GM12878 (cell line): ENCODE measurements around the gene SPINT4.

Experiments
- EGR1 ChIP-seq, 2 experiments: IDR thresholded peaks; 1 replicate in 1 of 2; 2 replicates in 1 of 2; pipeline ENCODE4 v1.6.1; 2011 to 2012; ENCODE audit warnings: low read depth in 2 of 2, low read length in 2 of 2, borderline replicate concordance in 1 of 2, mild to moderate bottlenecking in 1 of 2, moderate library complexity in 1 of 2
- EP300 ChIP-seq, 2 experiments: fragments of 150-350 bp in 1 of 2; IDR thresholded peaks; 2 replicates each; pipeline ENCODE4 v1.6.1; 2011 to 2012; ENCODE audit warnings: low read depth in 2 of 2, low read length in 2 of 2, borderline replicate concordance in 1 of 2, improper control_type of control experiment in 1 of 2, inconsistent platforms in 1 of 2; ENCODE audit not compliant: control insufficient read depth in 1 of 2
- ESRRA ChIP-seq: IDR thresholded peaks from 2 replicates; pipeline ENCODE4 v1.6.1; 2012; ENCODE audit warnings: mild to moderate bottlenecking, low read length, improper control_type of control experiment
- POLR2A ChIP-seq: IDR thresholded peaks from 2 replicates; pipeline ENCODE4 v1.6.1; 2011; ENCODE audit warnings: low read depth, mild to moderate bottlenecking, low read length
- POLR2AphosphoS5 ChIP-seq: IDR thresholded peaks from 2 replicates; pipeline ENCODE4 v1.6.1; 2011; ENCODE audit warnings: mild to moderate bottlenecking, low read length, inconsistent platforms
- RAD51 ChIP-seq: fragments of 450-650 bp; IDR thresholded peaks from 2 replicates; pipeline ENCODE4 v1.6.1; 2016; ENCODE audit warnings: moderate library complexity, mild to moderate bottlenecking, inconsistent platforms
- RCOR1 ChIP-seq: conservative IDR thresholded peaks from 2 replicates; pipeline ENCODE4 v1.6.1; 2012; ENCODE audit warnings: low read depth, low read length, improper control_type of control experiment
- ZZZ3 ChIP-seq: IDR thresholded peaks from 2 replicates; pipeline ENCODE4 v1.6.1; 2011; ENCODE audit warnings: low read depth; ENCODE audit not compliant: control insufficient read depth, insufficient read length
- TF ChIP-seq, protein P1 (sequence below): IDR thresholded peaks from 2 replicates; pipeline ENCODE4 v1.6.1; 2012; ENCODE audit warnings: low read depth, low read length, improper control_type of control experiment
- TF ChIP-seq, protein P2 (sequence below), 3 experiments: IDR thresholded peaks in 2 of 3; conservative IDR thresholded peaks in 1 of 3; 2 replicates each; pipeline ENCODE4 v1.5.1; 2011; ENCODE audit warnings: low read depth in 3 of 3, low read length in 3 of 3, mild to moderate bottlenecking in 3 of 3, control low read depth in 2 of 3, moderate library complexity in 2 of 3, inconsistent platforms in 1 of 3, mixed read lengths in 1 of 3; ENCODE audit not compliant: control insufficient read depth in 2 of 3, insufficient read depth in 1 of 3; ENCODE audit errors: extremely low read depth in 1 of 3
- TF ChIP-seq, protein P3 (sequence below): IDR thresholded peaks from 2 replicates; pipeline ENCODE4 v1.6.1; 2012; ENCODE audit warnings: mild to moderate bottlenecking, low read depth, low read length

DNA sequence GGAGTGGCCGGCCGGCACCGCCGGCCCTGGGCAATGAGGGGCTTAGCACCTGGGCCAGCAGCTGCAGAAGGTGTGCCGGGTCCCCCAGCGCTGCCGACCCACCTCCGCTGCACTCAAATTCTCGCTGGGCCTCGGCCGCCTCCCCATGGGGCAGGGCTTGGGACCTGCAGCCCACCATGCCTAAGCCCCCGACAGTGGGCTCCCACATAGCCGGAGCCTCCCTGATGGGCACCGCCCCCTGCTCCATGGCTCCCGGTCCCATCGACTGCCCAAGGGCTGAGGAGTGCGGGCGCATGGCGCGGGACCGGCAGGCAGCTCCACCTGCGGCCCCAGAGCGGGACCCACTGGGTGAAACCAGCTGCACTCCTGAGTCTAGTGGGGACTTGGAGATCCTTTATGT is 13.8 kb downstream of the SPINT4 start:
- TF ChIP-seq RAD51: no peak
- TF ChIP-seq EGR1 (IDR thresholded peaks at IDR 0.05; ENCODE audit: borderline replicate concordance in 1 of 2, low read depth in 2 of 2, low read length in 2 of 2): no peak
- TF ChIP-seq, protein P1, sequence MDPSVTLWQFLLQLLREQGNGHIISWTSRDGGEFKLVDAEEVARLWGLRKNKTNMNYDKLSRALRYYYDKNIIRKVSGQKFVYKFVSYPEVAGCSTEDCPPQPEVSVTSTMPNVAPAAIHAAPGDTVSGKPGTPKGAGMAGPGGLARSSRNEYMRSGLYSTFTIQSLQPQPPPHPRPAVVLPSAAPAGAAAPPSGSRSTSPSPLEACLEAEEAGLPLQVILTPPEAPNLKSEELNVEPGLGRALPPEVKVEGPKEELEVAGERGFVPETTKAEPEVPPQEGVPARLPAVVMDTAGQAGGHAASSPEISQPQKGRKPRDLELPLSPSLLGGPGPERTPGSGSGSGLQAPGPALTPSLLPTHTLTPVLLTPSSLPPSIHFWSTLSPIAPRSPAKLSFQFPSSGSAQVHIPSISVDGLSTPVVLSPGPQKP: no peak
- TF ChIP-seq, protein P2, sequence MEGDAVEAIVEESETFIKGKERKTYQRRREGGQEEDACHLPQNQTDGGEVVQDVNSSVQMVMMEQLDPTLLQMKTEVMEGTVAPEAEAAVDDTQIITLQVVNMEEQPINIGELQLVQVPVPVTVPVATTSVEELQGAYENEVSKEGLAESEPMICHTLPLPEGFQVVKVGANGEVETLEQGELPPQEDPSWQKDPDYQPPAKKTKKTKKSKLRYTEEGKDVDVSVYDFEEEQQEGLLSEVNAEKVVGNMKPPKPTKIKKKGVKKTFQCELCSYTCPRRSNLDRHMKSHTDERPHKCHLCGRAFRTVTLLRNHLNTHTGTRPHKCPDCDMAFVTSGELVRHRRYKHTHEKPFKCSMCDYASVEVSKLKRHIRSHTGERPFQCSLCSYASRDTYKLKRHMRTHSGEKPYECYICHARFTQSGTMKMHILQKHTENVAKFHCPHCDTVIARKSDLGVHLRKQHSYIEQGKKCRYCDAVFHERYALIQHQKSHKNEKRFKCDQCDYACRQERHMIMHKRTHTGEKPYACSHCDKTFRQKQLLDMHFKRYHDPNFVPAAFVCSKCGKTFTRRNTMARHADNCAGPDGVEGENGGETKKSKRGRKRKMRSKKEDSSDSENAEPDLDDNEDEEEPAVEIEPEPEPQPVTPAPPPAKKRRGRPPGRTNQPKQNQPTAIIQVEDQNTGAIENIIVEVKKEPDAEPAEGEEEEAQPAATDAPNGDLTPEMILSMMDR (IDR thresholded peaks at IDR 0.05 in 2 of 3, conservative IDR thresholded peaks at IDR 0.05 in 1 of 3; ENCODE audit: control insufficient read depth in 2 of 3, extremely low read depth in 1 of 3, insufficient read depth in 1 of 3, low read depth in 3 of 3, low read length in 3 of 3): no peak
- no peak for TF ChIP-seq ESRRA
- TF ChIP-seq POLR2AphosphoS5: no peak
- TF ChIP-seq, protein P3, sequence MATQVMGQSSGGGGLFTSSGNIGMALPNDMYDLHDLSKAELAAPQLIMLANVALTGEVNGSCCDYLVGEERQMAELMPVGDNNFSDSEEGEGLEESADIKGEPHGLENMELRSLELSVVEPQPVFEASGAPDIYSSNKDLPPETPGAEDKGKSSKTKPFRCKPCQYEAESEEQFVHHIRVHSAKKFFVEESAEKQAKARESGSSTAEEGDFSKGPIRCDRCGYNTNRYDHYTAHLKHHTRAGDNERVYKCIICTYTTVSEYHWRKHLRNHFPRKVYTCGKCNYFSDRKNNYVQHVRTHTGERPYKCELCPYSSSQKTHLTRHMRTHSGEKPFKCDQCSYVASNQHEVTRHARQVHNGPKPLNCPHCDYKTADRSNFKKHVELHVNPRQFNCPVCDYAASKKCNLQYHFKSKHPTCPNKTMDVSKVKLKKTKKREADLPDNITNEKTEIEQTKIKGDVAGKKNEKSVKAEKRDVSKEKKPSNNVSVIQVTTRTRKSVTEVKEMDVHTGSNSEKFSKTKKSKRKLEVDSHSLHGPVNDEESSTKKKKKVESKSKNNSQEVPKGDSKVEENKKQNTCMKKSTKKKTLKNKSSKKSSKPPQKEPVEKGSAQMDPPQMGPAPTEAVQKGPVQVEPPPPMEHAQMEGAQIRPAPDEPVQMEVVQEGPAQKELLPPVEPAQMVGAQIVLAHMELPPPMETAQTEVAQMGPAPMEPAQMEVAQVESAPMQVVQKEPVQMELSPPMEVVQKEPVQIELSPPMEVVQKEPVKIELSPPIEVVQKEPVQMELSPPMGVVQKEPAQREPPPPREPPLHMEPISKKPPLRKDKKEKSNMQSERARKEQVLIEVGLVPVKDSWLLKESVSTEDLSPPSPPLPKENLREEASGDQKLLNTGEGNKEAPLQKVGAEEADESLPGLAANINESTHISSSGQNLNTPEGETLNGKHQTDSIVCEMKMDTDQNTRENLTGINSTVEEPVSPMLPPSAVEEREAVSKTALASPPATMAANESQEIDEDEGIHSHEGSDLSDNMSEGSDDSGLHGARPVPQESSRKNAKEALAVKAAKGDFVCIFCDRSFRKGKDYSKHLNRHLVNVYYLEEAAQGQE: no peak
- no peak for TF ChIP-seq ZZZ3
- TF ChIP-seq RCOR1: no peak
- no peak for TF ChIP-seq POLR2A
- no peak for TF ChIP-seq EP300 (IDR thresholded peaks at IDR 0.05; ENCODE audit: borderline replicate concordance in 1 of 2, control insufficient read depth in 1 of 2, low read depth in 2 of 2, low read length in 2 of 2)
